SK-N-SH (cell line): Measurements from ENCODE around the gene STX18. TPM values are rescaled to one million over a fixed set of nuclear protein-coding genes. Genes with fewer than 3 reads are reported as not detected.

ENCODE experiments used
- CTCF ChIA-PET: fragments of 300-600, 350-600 bp; formaldehyde crosslinking; extraction: SDS; loops from one replicate; lab custom pipeline; 2021; lab: Yijun Ruan, JAX
- POLR2A ChIA-PET: fragments of 350-600 bp; sonication (Branson Sonifier 250); formaldehyde crosslinking; extraction: SDS; loops from one replicate; lab custom pipeline; 2020; ENCODE audit warnings: antibody characterized with exemption, inconsistent platforms; lab: Yijun Ruan, JAX
- DNase-seq: peaks from one replicate; pipeline ENCODE4 v3.0.0; 2012
- H2AFZ ChIP-seq: fragments of 200-600 bp; sonication (generic); 2 replicates; pipeline ENCODE4 v1.8.1; 2016; ENCODE audit warnings: antibody characterized with exemption, mild to moderate bottlenecking, low read depth
- H3F3A ChIP-seq: fragments of 200-600 bp; sonication (generic); replicated peaks from 2 replicates; pipeline ENCODE3; 2016; ENCODE audit warnings: antibody characterized with exemption, mild to moderate bottlenecking; ENCODE audit not compliant: insufficient read depth
- H3K27ac ChIP-seq, 2 experiments: fragments of 200-500 bp in 1 of 2; fragments of 200-600 bp in 1 of 2; sonication (Bioruptor generic) in 1 of 2; sonication (generic), shearing (Covaris generic) in 1 of 2; 2 replicates each; pipeline versions ENCODE4 v1.5.1 to v1.6.1; 2014 to 2016; ENCODE audit warnings: low read depth in 2 of 2, inconsistent platforms in 1 of 2, low read length in 1 of 2, mild to moderate bottlenecking in 1 of 2, mixed read lengths in 1 of 2
- H3K27me3 ChIP-seq: fragments of 200-600 bp; sonication (generic), shearing (Covaris generic); 2 replicates; pipeline ENCODE4 v1.6.1; 2016; ENCODE audit warnings: mixed run types; ENCODE audit not compliant: insufficient read depth
- H3K36me3 ChIP-seq, 2 experiments: fragments of 200-500 bp in 1 of 2; fragments of 200-600 bp in 1 of 2; sonication (Bioruptor generic) in 1 of 2; sonication (generic) in 1 of 2; replicated peaks in 1 of 2; 2 replicates each; pipeline versions ENCODE3 to v1.5.1; 2014 to 2016; ENCODE audit warnings: low read length in 1 of 2, mild to moderate bottlenecking in 1 of 2; ENCODE audit not compliant: insufficient read depth in 2 of 2, control insufficient read depth in 1 of 2
- H3K4me1 ChIP-seq, 2 experiments: fragments of 200-500 bp in 1 of 2; fragments of 200-600 bp in 1 of 2; sonication (Bioruptor generic) in 1 of 2; sonication (generic), shearing (Covaris generic) in 1 of 2; 2 replicates each; pipeline versions ENCODE4 v1.5.1 to v1.6.1; 2014 to 2016; ENCODE audit warnings: low read depth in 1 of 2, low read length in 1 of 2, mixed run types in 1 of 2; ENCODE audit not compliant: insufficient read depth in 2 of 2, control insufficient read depth in 1 of 2
- H3K4me2 ChIP-seq: fragments of 200-600 bp; sonication (generic), shearing (Covaris generic); 2 replicates; pipeline ENCODE4 v1.6.1; 2017; ENCODE audit warnings: mixed run types
- H3K4me3 ChIP-seq, 2 experiments: fragments of 200-500 bp in 1 of 2; fragments of 200-600 bp in 1 of 2; sonication (Bioruptor generic) in 1 of 2; sonication (generic), shearing (Covaris generic) in 1 of 2; 2 replicates each; pipeline versions ENCODE4 v1.5.1 to v1.8.1; 2014 to 2016; ENCODE audit warnings: low read depth in 2 of 2, inconsistent platforms in 1 of 2, low read length in 1 of 2, mild to moderate bottlenecking in 1 of 2, mixed read lengths in 1 of 2, moderate library complexity in 1 of 2
- H3K79me2 ChIP-seq: fragments of 200-600 bp; sonication (generic); 2 replicates; pipeline ENCODE4 v1.8.1; 2017; ENCODE audit warnings: mild to moderate bottlenecking; ENCODE audit not compliant: insufficient read depth
- H3K9ac ChIP-seq: fragments of 200-600 bp; sonication (generic); 2 replicates; pipeline ENCODE4 v1.6.1; 2017; ENCODE audit warnings: mixed run types
- H3K9me2 ChIP-seq: fragments of 200-600 bp; sonication (generic); 2 replicates; pipeline ENCODE4 v1.6.1; 2017; ENCODE audit warnings: mixed run types
- H3K9me3 ChIP-seq: fragments of 200-600 bp; sonication (generic); 2 replicates; pipeline ENCODE4 v1.6.1; 2017; ENCODE audit warnings: mixed run types, mild to moderate bottlenecking, moderate library complexity
- H4K20me1 ChIP-seq: fragments of 200-600 bp; sonication (generic); 2 replicates; pipeline ENCODE4 v1.6.1; 2017; ENCODE audit warnings: mild to moderate bottlenecking, mixed run types; ENCODE audit not compliant: insufficient read depth
- ELF1 ChIP-seq: IDR thresholded peaks from 2 replicates; pipeline ENCODE4 v1.4.0; 2012
- EP300 ChIP-seq, 2 experiments: IDR thresholded peaks; 2 replicates each; pipeline versions ENCODE4 v1.4.0 to v1.6.1; 2012; ENCODE audit warnings: borderline replicate concordance in 1 of 2, low read depth in 1 of 2, low read length in 1 of 2
- EZH2phosphoT487 ChIP-seq: fragments of 200-600 bp; sonication (generic); IDR thresholded peaks from 2 replicates; pipeline ENCODE4 v1.6.1; 2017; ENCODE audit warnings: low read depth, mixed run types, mild to moderate bottlenecking, antibody characterized with exemption, moderate library complexity, borderline replicate concordance
- FOSL2 ChIP-seq: IDR thresholded peaks from 2 replicates; pipeline ENCODE4 v1.4.0; 2012; ENCODE audit warnings: low read depth, mild to moderate bottlenecking, moderate library complexity, borderline replicate concordance
- GATA2 ChIP-seq: sonication (generic); formaldehyde crosslinking; IDR thresholded peaks from 2 replicates; pipeline ENCODE4 v1.5.0; 2020; ENCODE audit warnings: mild to moderate bottlenecking, missing genetic modification reagents
- JUND ChIP-seq: IDR thresholded peaks from 2 replicates; pipeline ENCODE4 v1.4.0; 2012
- NFIC ChIP-seq: IDR thresholded peaks from 2 replicates; pipeline ENCODE4 v1.4.0; 2012; ENCODE audit warnings: borderline replicate concordance
- NRF1 ChIP-seq: IDR thresholded peaks from 2 replicates; pipeline ENCODE4 v1.6.1; 2012; ENCODE audit warnings: low read depth, mild to moderate bottlenecking, low read length
- RAD21 ChIP-seq: IDR thresholded peaks from 2 replicates; pipeline ENCODE4 v1.6.1; 2012; ENCODE audit warnings: mild to moderate bottlenecking, low read length
- RCOR1 ChIP-seq: fragments of 150-350 bp; IDR thresholded peaks from 2 replicates; pipeline ENCODE4 v1.6.1; 2017; ENCODE audit warnings: antibody characterized with exemption, low read length
- RXRA ChIP-seq: IDR thresholded peaks from 2 replicates; pipeline ENCODE4 v1.4.0; 2012; ENCODE audit warnings: low read depth, mild to moderate bottlenecking, borderline replicate concordance
- SMC3 ChIP-seq: IDR thresholded peaks from 2 replicates; pipeline ENCODE4 v1.6.1; 2012; ENCODE audit warnings: low read depth, low read length, improper control_type of control experiment
- TCF12 ChIP-seq: IDR thresholded peaks from 2 replicates; pipeline ENCODE4 v1.4.0; 2012
- TEAD4 ChIP-seq: IDR thresholded peaks from 2 replicates; pipeline ENCODE4 v1.4.0; 2012; ENCODE audit warnings: mild to moderate bottlenecking, borderline replicate concordance; ENCODE audit not compliant: insufficient read depth
- WGBS: methylation state at CpG from one replicate; pipeline ENCODE4 v1.1.6; 2017; ENCODE audit warnings: low lambda C conversion rate; 5-methylcytosine and 5-hydroxymethylcytosine counted together
- polyA plus RNA-seq, 3 experiments: library from polyadenylated mRNA; depleted of rRNA; stranded (reverse); fragments of >200 nt; gene quantifications; 2 replicates each; pipeline ENCODE4 v1.2.3, GENCODE V29; 2012
- TF ChIP-seq, protein P1 (sequence below): fragments of 200-600 bp; sonication (generic); IDR thresholded peaks from 2 replicates; pipeline ENCODE4 v1.6.1; 2017; ENCODE audit warnings: antibody characterized with exemption, mild to moderate bottlenecking, moderate library complexity
- TF ChIP-seq, protein P2 (sequence below): fragments of 150-350 bp; IDR thresholded peaks from 2 replicates; pipeline ENCODE4 v1.6.1; 2017; ENCODE audit warnings: antibody characterized with exemption, low read length, low read depth, borderline replicate concordance
- TF ChIP-seq, protein P3 (sequence below): fragments of 150-350 bp; IDR thresholded peaks from 2 replicates; pipeline ENCODE4 v1.6.1; 2016; ENCODE audit warnings: mild to moderate bottlenecking, low read depth, low read length
- TF ChIP-seq, protein P4 (sequence below): IDR thresholded peaks from 2 replicates; pipeline ENCODE4; 2012

The STX18 gene
- polyA plus RNA-seq, 1 of the 3 experiments (the other 2 are of a cell fraction): 17.3 TPM

DNA sequence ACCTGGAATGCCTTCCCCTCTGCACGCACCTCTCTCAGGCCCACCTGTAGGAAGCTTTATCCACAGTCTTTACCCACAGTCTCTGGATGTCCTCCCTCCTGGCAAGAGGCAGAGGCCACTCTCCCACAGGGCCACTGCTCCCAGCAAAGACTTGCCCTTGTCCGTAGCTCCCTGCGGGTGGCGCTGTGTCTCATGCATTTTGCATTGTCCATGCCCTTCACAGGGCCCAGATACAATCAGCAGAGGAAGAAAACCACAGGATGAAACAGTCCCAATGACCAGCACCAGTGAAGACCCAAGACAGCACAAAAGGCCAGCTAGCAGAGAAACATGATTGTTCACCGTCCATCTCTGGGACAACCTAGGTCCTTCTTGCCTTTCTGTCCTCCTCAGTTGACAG lies 157.0 kb downstream of the STX18 start:
- TF ChIP-seq TCF12: no peak
- TF ChIP-seq, protein P1, sequence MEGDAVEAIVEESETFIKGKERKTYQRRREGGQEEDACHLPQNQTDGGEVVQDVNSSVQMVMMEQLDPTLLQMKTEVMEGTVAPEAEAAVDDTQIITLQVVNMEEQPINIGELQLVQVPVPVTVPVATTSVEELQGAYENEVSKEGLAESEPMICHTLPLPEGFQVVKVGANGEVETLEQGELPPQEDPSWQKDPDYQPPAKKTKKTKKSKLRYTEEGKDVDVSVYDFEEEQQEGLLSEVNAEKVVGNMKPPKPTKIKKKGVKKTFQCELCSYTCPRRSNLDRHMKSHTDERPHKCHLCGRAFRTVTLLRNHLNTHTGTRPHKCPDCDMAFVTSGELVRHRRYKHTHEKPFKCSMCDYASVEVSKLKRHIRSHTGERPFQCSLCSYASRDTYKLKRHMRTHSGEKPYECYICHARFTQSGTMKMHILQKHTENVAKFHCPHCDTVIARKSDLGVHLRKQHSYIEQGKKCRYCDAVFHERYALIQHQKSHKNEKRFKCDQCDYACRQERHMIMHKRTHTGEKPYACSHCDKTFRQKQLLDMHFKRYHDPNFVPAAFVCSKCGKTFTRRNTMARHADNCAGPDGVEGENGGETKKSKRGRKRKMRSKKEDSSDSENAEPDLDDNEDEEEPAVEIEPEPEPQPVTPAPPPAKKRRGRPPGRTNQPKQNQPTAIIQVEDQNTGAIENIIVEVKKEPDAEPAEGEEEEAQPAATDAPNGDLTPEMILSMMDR: peak; percentile 62
- peak; percentile 64 for TF ChIP-seq GATA2 (CRISPR knock-in tag)
- TF ChIP-seq NFIC: no peak
- TF ChIP-seq SMC3: peak; percentile 31; the same call in 1 of the 2 replicates
- peak; percentile 70 for TF ChIP-seq RAD21
- TF ChIP-seq NRF1: no peak
- TF ChIP-seq, all 33 proteins: peak for 4
- no peak overlapping the region for H3K27ac ChIP-seq
- H2AFZ ChIP-seq: no peak overlapping the region
- H3K9me2 ChIP-seq: no peaks in the 10 kb centered on the region
- ChIA-PET CTCF (interaction anchor here (0.6 to 3.8 kb wide), 22 partner anchors 9 to 101 kb away, joined by 3 to 23 read pairs (median 4); no protein-coding TSS in a partner anchor), POLR2A (interaction anchor here (1.7 kb wide), 1 partner anchor 21 kb away, joined by 8 read pairs; no protein-coding TSS in a partner anchor)
- DNase-seq: peak; percentile 66
- WGBS: 82% methylated on average over 5 of the region's 5 CpGs
- no peaks in the 10 kb centered on the region for H3K9me3 ChIP-seq
- H3K79me2 ChIP-seq: no peaks in the 10 kb centered on the region
- no peak overlapping the region for H3K4me2 ChIP-seq
- peaks cover 11% of the 10 kb centered on the region for H3K27me3 ChIP-seq
- H3K4me3 ChIP-seq: no peak overlapping the region; a peak in 1 of 4 replicates
- H4K20me1 ChIP-seq: no peaks in the 10 kb centered on the region
- H3K9ac ChIP-seq: no peak overlapping the region
- peaks cover 0 to 11% of the 10 kb centered on the region in 2 experiments; a peak in 1 of 4 replicates for H3K4me1 ChIP-seq
- no peaks in the 10 kb centered on the region for H3K36me3 ChIP-seq
- no peaks in the 10 kb centered on the region for H3F3A ChIP-seq

DNA sequence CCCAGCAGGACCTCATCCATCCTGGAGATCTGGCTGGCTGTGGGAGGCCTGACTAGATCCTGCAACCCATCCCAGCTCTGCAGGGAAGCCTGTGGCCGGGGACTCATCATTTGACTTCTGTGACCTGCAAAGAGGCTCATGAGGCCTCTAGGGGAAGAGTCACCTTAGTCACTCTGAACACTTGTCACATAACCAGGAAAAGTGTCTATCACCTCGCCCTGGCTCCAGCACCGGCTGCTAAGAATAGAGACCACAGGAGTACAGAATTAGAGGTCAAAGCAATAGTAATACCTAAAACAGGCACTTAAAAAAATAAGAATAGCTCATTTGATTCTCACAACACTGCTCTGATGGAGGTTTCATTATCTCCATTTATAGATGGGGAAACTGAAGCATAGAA lies 158.8 kb downstream of the STX18 start:
- H4K20me1 ChIP-seq: no peaks in the 10 kb centered on the region
- no peaks in the 10 kb centered on the region for H3K9me2 ChIP-seq
- H3K27ac ChIP-seq: no peak overlapping the region
- H3K4me1 ChIP-seq: peaks cover 0 to 11% of the 10 kb centered on the region in 2 experiments; a peak in 1 of 4 replicates
- 52% methylated on average over 3 of the region's 3 CpGs for WGBS
- ChIA-PET CTCF (interaction anchor here (2.2 kb wide), 1 partner anchor 45 kb away, joined by 12 read pairs; no protein-coding TSS in a partner anchor), POLR2A (no interaction called here)
- no peak overlapping the region for H3K9ac ChIP-seq
- H3K9me3 ChIP-seq: no peaks in the 10 kb centered on the region
- H3F3A ChIP-seq: no peaks in the 10 kb centered on the region
- no peak for DNase-seq
- H3K36me3 ChIP-seq: no peaks in the 10 kb centered on the region
- H3K79me2 ChIP-seq: no peaks in the 10 kb centered on the region
- H2AFZ ChIP-seq: no peak overlapping the region
- peaks cover 11% of the 10 kb centered on the region for H3K27me3 ChIP-seq
- H3K4me3 ChIP-seq: no peak overlapping the region
- no peak overlapping the region for H3K4me2 ChIP-seq
- TF ChIP-seq NFIC: no peak
- TF ChIP-seq TEAD4: no peak
- TF ChIP-seq ELF1: no peak
- TF ChIP-seq, protein P2, sequence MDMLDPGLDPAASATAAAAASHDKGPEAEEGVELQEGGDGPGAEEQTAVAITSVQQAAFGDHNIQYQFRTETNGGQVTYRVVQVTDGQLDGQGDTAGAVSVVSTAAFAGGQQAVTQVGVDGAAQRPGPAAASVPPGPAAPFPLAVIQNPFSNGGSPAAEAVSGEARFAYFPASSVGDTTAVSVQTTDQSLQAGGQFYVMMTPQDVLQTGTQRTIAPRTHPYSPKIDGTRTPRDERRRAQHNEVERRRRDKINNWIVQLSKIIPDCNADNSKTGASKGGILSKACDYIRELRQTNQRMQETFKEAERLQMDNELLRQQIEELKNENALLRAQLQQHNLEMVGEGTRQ: no peak
- no peak for TF ChIP-seq RCOR1
- no peak for TF ChIP-seq RXRA
- no peak for TF ChIP-seq FOSL2
- TF ChIP-seq, protein P3, sequence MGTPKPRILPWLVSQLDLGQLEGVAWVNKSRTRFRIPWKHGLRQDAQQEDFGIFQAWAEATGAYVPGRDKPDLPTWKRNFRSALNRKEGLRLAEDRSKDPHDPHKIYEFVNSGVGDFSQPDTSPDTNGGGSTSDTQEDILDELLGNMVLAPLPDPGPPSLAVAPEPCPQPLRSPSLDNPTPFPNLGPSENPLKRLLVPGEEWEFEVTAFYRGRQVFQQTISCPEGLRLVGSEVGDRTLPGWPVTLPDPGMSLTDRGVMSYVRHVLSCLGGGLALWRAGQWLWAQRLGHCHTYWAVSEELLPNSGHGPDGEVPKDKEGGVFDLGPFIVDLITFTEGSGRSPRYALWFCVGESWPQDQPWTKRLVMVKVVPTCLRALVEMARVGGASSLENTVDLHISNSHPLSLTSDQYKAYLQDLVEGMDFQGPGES: no peak
- TF ChIP-seq JUND: no peak
- no peak for TF ChIP-seq EP300 (IDR thresholded peaks at IDR 0.05; ENCODE audit: borderline replicate concordance in 1 of 2, low read depth in 1 of 2, low read length in 1 of 2)
- no peak for TF ChIP-seq GATA2 (CRISPR knock-in tag)
- TF ChIP-seq, protein P4, sequence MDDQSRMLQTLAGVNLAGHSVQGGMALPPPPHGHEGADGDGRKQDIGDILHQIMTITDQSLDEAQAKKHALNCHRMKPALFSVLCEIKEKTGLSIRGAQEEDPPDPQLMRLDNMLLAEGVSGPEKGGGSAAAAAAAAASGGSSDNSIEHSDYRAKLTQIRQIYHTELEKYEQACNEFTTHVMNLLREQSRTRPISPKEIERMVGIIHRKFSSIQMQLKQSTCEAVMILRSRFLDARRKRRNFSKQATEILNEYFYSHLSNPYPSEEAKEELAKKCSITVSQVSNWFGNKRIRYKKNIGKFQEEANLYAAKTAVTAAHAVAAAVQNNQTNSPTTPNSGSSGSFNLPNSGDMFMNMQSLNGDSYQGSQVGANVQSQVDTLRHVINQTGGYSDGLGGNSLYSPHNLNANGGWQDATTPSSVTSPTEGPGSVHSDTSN: no peak
- TF ChIP-seq, protein P1: no peak
- no peak for TF ChIP-seq EZH2phosphoT487
